Right ventricle myocardium superior (tissue), 1 donor: ENCODE results near the gene YKT6. TPM values are rescaled to one million over a fixed set of nuclear protein-coding genes. Genes with fewer than 3 reads are reported as not detected.

Experiments
- ATAC-seq: fragments of 200-7000 bp; cut with Tn5 transposase; one replicate; pipeline ENCODE4 v1.9.1; 2020; ENCODE audit warnings: mild to moderate bottlenecking; ENCODE audit not compliant: poor library complexity
- DNase-seq: peaks from one replicate; pipeline ENCODE4 v3.0.0-alpha.2; 2020
- intact Hi-C: fragments of 100-400 bp; cut with DNase I; formaldehyde crosslinking; loops from one replicate; pipeline ENCODE4 v1.11.2; 2022
- total RNA-seq: library from RNA; stranded (reverse); fragmentation: NEBNext Ultra II Directional; extraction: Animal tissue kit (Norgen Biotek cat#: 25700); gene quantifications from one replicate; pipeline ENCODE4 v1.2.1, GENCODE V29; 2021
- donor health status: DM: no; HTN: yes; CAD: no; lungs with severe emphysema.

YKT6 gene
- total RNA-seq, 1 donor from 2014 or later: 48.9 TPM

GRCh38 chr7:44240983-44241510 lies 40.3 kb downstream of the YKT6 start:
- DNase-seq (peak; percentile 79), ATAC-seq (peak; percentile 89)
- intact Hi-C loops: loop anchor here (5.0 kb wide), 1 partner anchor 66 kb away; no protein-coding TSS in a partner anchor

- intact Hi-C loops: loop anchor here (2.0 to 5.0 kb wide), 2 partner anchors 65 to 235 kb away; no protein-coding TSS in a partner anchor
- ATAC-seq: no peak
- no peak for DNase-seq
Observed at GRCh38 chr7:44242091-44242490, 41.3 kb downstream of the YKT6 start.

- DNase-seq: no peak
- no peak for ATAC-seq
- intact Hi-C loops: loop anchor here (5.0 kb wide), 1 partner anchor 63 kb away; no protein-coding TSS in a partner anchor
Observed at GRCh38 chr7:44244282-44244681, 43.5 kb downstream of the YKT6 start.

- intact Hi-C loops: no loop called here
Observed at GRCh38 chr7:44246396-44247113, 45.8 kb downstream of the YKT6 start.

GRCh38 chr7:44247868-44248651 lies 47.3 kb downstream of the YKT6 start:
- DNase-seq: no peak
- no peak for ATAC-seq
- intact Hi-C loops: no loop called here

More at GRCh38 chr7:44246396-44247113, 45.8 kb downstream of the YKT6 start:
- ATAC-seq (no peak), DNase-seq (no peak)

- DNase-seq (no peak), ATAC-seq (no peak)
- intact Hi-C loops: no loop called here
Observed at GRCh38 chr7:44249639-44250234, 49.0 kb downstream of the YKT6 start.

- intact Hi-C loops: no loop called here
- no peak for ATAC-seq
Observed at GRCh38 chr7:44251269-44251668, 50.5 kb downstream of the YKT6 start.

GRCh38 chr7:44251881-44252280 lies 51.1 kb downstream of the YKT6 start:
- intact Hi-C loops: no loop called here
- ATAC-seq (no peak), DNase-seq (no peak)

More at GRCh38 chr7:44251269-44251668, 50.5 kb downstream of the YKT6 start:
- no peak for DNase-seq

GRCh38 chr7:44256459-44256858 lies 55.7 kb downstream of the YKT6 start:
- no peak for DNase-seq
- ATAC-seq: peak; percentile 51
- intact Hi-C loops: no loop called here

- intact Hi-C loops: no loop called here
- DNase-seq: no peak
- no peak for ATAC-seq
Observed at GRCh38 chr7:44257213-44257612, 56.4 kb downstream of the YKT6 start.

GRCh38 chr7:44257618-44258422 lies 57.0 kb downstream of the YKT6 start:
- intact Hi-C loops: no loop called here
- ATAC-seq (peak; percentile 86), DNase-seq (peak; percentile 83)

- no peak for DNase-seq
- no peak for ATAC-seq
- intact Hi-C loops: no loop called here
Observed at GRCh38 chr7:44258423-44258760, 57.6 kb downstream of the YKT6 start.

- ATAC-seq (peak; percentile 8), DNase-seq (no peak)
- intact Hi-C loops: no loop called here
Observed at GRCh38 chr7:44258865-44259546, 58.2 kb downstream of the YKT6 start.

GRCh38 chr7:44259547-44260457 lies 59.0 kb downstream of the YKT6 start:
- ATAC-seq: peak; percentile 18
- DNase-seq: peak; percentile 82
- intact Hi-C loops: no loop called here

GRCh38 chr7:44261240-44261639 lies 60.5 kb downstream of the YKT6 start:
- DNase-seq (no peak), ATAC-seq (no peak)
- intact Hi-C loops: no loop called here

GRCh38 chr7:44262031-44262430 lies 61.3 kb downstream of the YKT6 start:
- DNase-seq (no peak), ATAC-seq (no peak)
- intact Hi-C loops: no loop called here
